GM12875 (cell line): ENCODE data around the gene GPR158.
"Not testable (repeated sequence)": the region's sequence is repeated elsewhere in the genome, so short reads cannot be mapped to it uniquely, and the experiment has no call there.

Experiments used
- H3K4me3 ChIP-seq: one replicate; pipeline ENCODE4 v1.5.1; 2011; ENCODE audit warnings: low read depth, low read length, control low read depth
- TF ChIP-seq, protein P1 (sequence below): IDR thresholded peaks from 2 replicates; pipeline ENCODE4 v1.5.1; 2011; ENCODE audit warnings: low read depth, mild to moderate bottlenecking, control low read depth, inconsistent platforms, low read length, moderate library complexity, borderline replicate concordance; ENCODE audit not compliant: insufficient read depth

GPR158 gene

DNA sequence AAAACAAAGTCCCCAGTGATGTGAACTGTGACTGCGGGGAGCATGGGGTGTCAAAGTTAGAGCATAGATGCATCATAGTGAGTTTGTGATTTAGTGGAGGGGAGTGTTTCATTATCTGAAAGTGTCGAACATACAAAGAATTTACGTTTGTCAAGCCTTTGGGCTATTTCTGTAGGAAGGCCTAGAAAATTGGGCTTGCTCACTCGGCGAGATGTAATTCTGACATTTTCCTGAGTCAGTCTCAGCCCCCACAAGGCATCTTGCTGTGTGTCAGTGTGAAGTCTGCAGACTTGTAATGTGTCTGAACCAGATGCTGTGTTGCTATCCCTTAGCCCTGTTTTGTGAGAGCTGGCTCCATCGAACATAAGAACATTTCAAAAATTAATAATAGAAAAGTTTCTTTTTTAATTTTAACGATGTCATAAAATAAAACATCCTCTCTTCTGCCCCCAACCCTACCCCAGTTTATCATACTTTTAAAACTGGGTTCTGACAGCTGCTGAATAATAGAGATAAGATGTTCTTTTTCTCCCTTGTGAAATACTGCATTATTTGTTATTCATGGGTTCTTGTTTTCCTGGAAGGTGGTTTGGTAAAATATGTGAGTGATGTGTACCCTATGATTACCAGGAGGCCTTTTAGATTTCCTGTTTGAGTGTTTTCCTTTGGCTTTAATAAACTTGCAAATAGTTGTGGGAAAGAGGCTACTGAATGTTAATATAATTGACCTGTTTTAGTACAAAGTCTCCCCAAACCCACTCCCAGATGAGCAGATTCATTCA is 207.4 kb downstream of the GPR158 start:
- TF ChIP-seq, protein P1, sequence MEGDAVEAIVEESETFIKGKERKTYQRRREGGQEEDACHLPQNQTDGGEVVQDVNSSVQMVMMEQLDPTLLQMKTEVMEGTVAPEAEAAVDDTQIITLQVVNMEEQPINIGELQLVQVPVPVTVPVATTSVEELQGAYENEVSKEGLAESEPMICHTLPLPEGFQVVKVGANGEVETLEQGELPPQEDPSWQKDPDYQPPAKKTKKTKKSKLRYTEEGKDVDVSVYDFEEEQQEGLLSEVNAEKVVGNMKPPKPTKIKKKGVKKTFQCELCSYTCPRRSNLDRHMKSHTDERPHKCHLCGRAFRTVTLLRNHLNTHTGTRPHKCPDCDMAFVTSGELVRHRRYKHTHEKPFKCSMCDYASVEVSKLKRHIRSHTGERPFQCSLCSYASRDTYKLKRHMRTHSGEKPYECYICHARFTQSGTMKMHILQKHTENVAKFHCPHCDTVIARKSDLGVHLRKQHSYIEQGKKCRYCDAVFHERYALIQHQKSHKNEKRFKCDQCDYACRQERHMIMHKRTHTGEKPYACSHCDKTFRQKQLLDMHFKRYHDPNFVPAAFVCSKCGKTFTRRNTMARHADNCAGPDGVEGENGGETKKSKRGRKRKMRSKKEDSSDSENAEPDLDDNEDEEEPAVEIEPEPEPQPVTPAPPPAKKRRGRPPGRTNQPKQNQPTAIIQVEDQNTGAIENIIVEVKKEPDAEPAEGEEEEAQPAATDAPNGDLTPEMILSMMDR, result no peak
- no peak overlapping the region for H3K4me3 ChIP-seq

DNA sequence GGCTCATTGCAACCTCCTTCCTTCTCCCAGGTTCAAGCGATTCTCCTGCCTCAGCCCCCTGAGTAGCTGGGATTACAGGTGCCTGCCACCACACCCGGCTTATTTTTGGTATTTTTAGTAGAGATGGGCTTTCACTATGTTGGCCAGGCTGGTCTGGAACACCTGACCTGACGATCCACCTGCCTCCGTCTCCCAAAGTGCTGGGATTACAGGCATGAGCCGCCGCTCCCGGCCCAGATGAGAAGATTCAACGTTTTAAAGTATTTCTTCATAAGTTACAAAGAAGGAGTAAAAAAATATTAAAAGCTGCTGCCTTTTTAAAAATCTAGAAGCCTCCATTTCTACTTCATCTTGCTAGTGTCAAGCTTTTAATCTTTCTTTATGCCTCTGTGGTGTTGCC is 208.1 kb downstream of the GPR158 start:
- not testable (repeated sequence) for H3K4me3 ChIP-seq

DNA sequence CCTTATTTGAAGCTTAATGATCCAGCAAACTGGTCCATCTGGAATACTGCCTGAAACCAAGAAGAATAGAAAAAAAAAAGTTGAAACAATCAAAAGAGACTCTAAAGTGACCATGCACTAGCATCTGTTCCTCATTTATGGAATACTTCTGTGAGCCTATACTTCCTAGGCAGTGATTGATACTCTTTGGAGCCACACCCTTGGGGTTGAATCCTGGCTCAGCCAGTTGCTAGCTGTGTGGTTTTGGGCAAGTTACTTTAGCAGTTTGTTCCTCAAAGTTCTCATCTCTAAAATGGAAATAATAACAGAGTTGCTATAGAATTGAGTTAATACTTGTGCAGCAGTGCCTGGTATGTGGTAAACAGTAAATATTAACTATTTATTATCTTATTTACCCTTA is 208.9 kb downstream of the GPR158 start:
- no peak overlapping the region for H3K4me3 ChIP-seq
- TF ChIP-seq, protein P1, result no peak

DNA sequence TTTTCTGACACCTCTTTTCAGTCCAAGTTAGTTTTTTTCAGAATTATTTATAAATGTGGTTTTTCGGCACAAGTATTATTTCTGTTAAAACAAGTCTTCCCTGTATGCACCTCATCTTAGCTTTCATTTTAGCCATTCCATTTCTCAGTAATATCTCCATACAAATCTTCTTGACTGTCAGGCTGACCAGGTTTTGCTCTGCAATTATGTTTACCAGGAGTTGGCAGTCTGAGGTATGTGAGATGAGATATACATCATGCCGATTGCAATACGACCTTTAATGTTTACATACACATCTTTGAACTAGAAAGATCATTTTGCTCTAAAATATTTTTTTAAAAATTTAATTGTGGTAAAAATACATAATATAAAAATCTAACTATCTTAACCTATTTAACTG is 209.8 kb downstream of the GPR158 start:
- TF ChIP-seq, protein P1, result no peak
- no peak overlapping the region for H3K4me3 ChIP-seq

DNA sequence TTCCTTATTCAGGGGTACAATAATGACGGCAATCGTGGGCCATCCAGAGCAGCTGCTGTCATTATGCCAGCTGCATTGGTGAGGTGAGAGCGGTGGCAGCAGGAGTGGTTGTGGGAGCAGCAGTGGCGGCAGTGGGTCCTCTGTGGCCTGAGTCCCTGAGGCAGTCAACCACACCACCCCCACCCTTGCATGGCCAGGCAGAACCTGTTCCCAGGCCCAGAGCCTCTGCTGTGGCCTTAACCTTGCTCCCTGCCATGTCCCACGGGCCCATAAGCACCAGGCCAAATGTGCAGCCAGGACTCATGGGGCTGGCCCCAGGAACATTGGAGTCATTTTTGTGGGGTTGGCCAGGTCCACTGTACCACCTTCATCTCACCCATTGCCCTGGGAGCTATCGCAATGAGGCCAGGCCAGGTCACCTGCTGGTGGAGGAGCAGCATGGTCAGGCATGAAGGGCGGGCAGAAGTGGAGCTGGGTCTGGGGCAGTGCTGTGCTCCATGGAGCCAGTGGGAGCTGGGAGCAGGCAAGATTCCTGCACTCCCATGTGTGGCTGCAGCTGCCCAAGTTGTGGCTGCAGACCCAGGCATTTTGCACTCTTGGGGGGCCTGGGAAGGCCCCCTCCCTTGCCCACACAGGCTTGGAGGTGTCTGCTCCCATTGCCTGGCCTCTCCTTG is 213.5 kb downstream of the GPR158 start:
- H3K4me3 ChIP-seq, result no peak overlapping the region
- TF ChIP-seq, protein P1, result no peak

DNA sequence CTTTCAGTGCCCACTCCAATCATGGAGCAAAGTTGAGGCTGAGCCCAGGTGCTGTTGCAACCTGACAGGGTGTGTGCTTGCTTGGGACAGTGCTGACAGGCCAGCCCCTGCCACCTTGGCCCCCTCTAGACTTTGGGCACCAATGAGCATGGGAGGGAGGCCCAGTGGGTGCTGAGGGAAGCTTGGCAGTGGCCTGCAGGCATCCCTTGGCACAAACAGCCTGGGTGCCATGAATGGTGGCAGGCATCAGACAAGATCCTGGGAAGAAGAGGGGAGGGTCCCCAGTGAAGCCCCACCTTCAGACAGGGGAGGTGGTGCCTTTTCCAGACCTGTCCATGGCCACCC is 214.0 kb downstream of the GPR158 start:
- no peak overlapping the region for H3K4me3 ChIP-seq
- TF ChIP-seq, protein P1, result no peak

DNA sequence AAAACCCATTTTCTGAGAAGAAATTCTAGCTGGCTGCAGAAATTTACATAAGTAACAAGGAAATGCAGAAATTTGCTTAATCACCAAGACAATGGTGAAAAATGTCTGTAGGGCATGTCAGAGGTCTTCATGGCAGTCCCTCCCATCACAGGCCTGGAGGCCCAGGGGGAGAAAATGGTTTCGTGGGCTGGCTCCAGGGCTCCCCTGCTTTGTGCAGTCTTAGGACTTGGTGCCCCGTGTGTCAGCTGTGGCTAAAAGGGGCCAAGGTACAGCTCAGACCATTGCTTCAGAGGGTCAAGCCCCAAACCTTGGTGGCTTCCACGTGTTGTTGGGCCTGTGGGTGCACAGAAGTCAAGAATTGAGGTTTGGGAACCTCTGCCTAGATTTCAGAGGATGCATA is 215.9 kb downstream of the GPR158 start:
- TF ChIP-seq, protein P1, result no peak
- no peak overlapping the region for H3K4me3 ChIP-seq
